MV-4-11 (cell line): ENCODE results near the gene HDHD2.

ENCODE experiments used
- DNase-seq: peaks from one replicate; lab custom pipeline; 2025; lab: John Stamatoyannopoulos, UW

Gene HDHD2

GRCh38 chr18:47146206-47146605, 4.1 kb downstream of the HDHD2 start:
- no peak for DNase-seq

- DNase-seq, result no peak
Observed at GRCh38 chr18:47143899-47144485, 6.3 kb downstream of the HDHD2 start.

GRCh38 chr18:47143153-47143552, 7.1 kb downstream of the HDHD2 start:
- no peak for DNase-seq

GRCh38 chr18:47141289-47141688, 9.0 kb downstream of the HDHD2 start:
- no peak for DNase-seq

- DNase-seq, result no peak
Observed at GRCh38 chr18:47121146-47121545, 29.2 kb downstream of the HDHD2 start.

- DNase-seq, result no peak
Observed at GRCh38 chr18:47120428-47120827, 29.9 kb downstream of the HDHD2 start.

- no peak for DNase-seq
Observed at GRCh38 chr18:47118981-47119380, 31.3 kb downstream of the HDHD2 start.

GRCh38 chr18:47115205-47115604, 35.1 kb downstream of the HDHD2 start:
- no peak for DNase-seq

GRCh38 chr18:47113796-47114540, 36.3 kb downstream of the HDHD2 start:
- no peak for DNase-seq

- no peak for DNase-seq
Observed at GRCh38 chr18:47110492-47111274, 39.6 kb downstream of the HDHD2 start.

GRCh38 chr18:47109720-47110119, 40.6 kb downstream of the HDHD2 start:
- DNase-seq, result no peak

- no peak for DNase-seq
Observed at GRCh38 chr18:47108998-47109405, 41.3 kb downstream of the HDHD2 start.

GRCh38 chr18:47108373-47108772, 41.9 kb downstream of the HDHD2 start:
- DNase-seq, result no peak

GRCh38 chr18:47100212-47100831, 50.0 kb downstream of the HDHD2 start:
- no peak for DNase-seq

- no peak for DNase-seq
Observed at GRCh38 chr18:47095810-47096209, 54.5 kb downstream of the HDHD2 start.

GRCh38 chr18:47087676-47088075, 62.6 kb downstream of the HDHD2 start:
- no peak for DNase-seq

- no peak for DNase-seq
Observed at GRCh38 chr18:47081578-47081977, 68.7 kb downstream of the HDHD2 start.

GRCh38 chr18:47080872-47081271, 69.4 kb downstream of the HDHD2 start:
- DNase-seq, result no peak

GRCh38 chr18:47077111-47077510, 73.2 kb downstream of the HDHD2 start:
- DNase-seq, result no peak

GRCh38 chr18:47075098-47075883, 75.0 kb downstream of the HDHD2 start:
- no peak for DNase-seq

GRCh38 chr18:47067648-47068047, 82.7 kb downstream of the HDHD2 start:
- DNase-seq, result no peak

GRCh38 chr18:47063096-47063495, 87.2 kb downstream of the HDHD2 start:
- DNase-seq, result no peak
